Ovary (tissue), 9 donors: ENCODE data around the gene TMPRSS3. TPM values are rescaled to one million over a fixed set of nuclear protein-coding genes. Genes with fewer than 3 reads are reported as not detected.

Experiments
- DNase-seq, 5 donors: peaks; one replicate each; pipeline ENCODE4 v3.0.0-alpha.2; 2019 to 2020
- H3K27ac ChIP-seq, 2 donors: fragments of 200-600 bp; one replicate each; pipeline versions ENCODE4 v1.5.1 to v1.8.0; 2019 to 2022
- H3K27me3 ChIP-seq: fragments of 200-600 bp; one replicate; pipeline ENCODE4 v1.8.0; 2022
- H3K36me3 ChIP-seq: fragments of 200-600 bp; sonication (generic); one replicate; pipeline ENCODE4 v1.5.1; 2019
- H3K4me1 ChIP-seq: one replicate; pipeline ENCODE4 v1.8.1; 2013; ENCODE audit warnings: mild to moderate bottlenecking, moderate library complexity; ENCODE audit not compliant: insufficient read depth
- H3K4me3 ChIP-seq: fragments of 200-600 bp; sonication (generic); one replicate; pipeline ENCODE4 v1.5.1; 2017
- H3K9me3 ChIP-seq, 2 donors: fragments of 200-600 bp in 1 of 2; sonication (generic) in 1 of 2; one replicate each; pipeline versions ENCODE4 v1.5.1 to v1.8.1; 2013 to 2019; ENCODE audit warnings: mild to moderate bottlenecking in 1 of 2, moderate library complexity in 1 of 2
- EP300 ChIP-seq: sonication (generic); formaldehyde crosslinking; IDR thresholded peaks from one replicate; pipeline ENCODE4 v1.6.1; 2017; ENCODE audit warnings: antibody characterized with exemption
- POLR2A ChIP-seq: fragments of 450-650 bp; IDR thresholded peaks from one replicate; pipeline ENCODE4 v1.6.1; 2017; ENCODE audit warnings: antibody characterized with exemption, mild to moderate bottlenecking, moderate library complexity
- WGBS, 3 donors: extraction: QIAGEN DNeasy Blood & Tissue Kit in 1 of 3; methylation state at CpG; one replicate each; pipeline versions ENCODE4 v1.1.5 to v1.1.7; 2013 to 2017; 5-methylcytosine and 5-hydroxymethylcytosine counted together
- intact Hi-C, 4 donors: fragments of 100-400 bp; cut with DNase I; formaldehyde crosslinking; loops; one replicate each; pipeline versions ENCODE4 v1.11.0 to v1.15.1; 2022 to 2023
- polyA plus RNA-seq, 2 donors: library from polyadenylated mRNA; stranded (reverse); fragments of 200-250 nt in 1 of 2; fragments of 350-450 nt in 1 of 2; fragmentation: Illumina TruSeq in 1 of 2; extraction: RNeasy Lipid Tissue Mini Kit (QIAGEN cat#74804) in 1 of 2; gene quantifications; one replicate each; pipeline ENCODE4 v1.2.3, GENCODE V29; 2013 to 2014
- total RNA-seq, 7 donors: library from RNA; depleted of rRNA in 2 of 7; stranded (reverse); fragments of >200 nt in 2 of 7; fragmentation: NEBNext Ultra II Directional in 3 of 7; extraction: Animal tissue kit (Norgen Biotek cat#: 25700) in 3 of 7; gene quantifications; one replicate each; pipeline versions ENCODE4 v1.1.0 to v1.2.4, GENCODE V29; 2016 to 2023
- TF ChIP-seq, protein P1 (sequence below), 3 donors: fragments of 450-650 bp in 2 of 3; fragments of 200-600 bp in 1 of 3; IDR thresholded peaks; one replicate each; pipeline versions ENCODE4 v1.5.1 to v1.8.0; 2016 to 2022; ENCODE audit warnings: antibody characterized with exemption in 3 of 3, mild to moderate bottlenecking in 1 of 3
- donor health status: DM: no; HTN: no; CAD: no; lungs with moderate emphysema.
- donor health status: DM: no; HTN: no; CAD: no.
- donor health status: Bipolar disorder and iron deficiency.
- donor health status: DM: yes; HTN: yes; CAD: no.
- donor health status: DM: no; HTN: no; CAD: no.
- donor health status: DM: yes; HTN: yes; CAD: no.

The TMPRSS3 gene
- total and polyA plus RNA-seq, 9 donors, result 0.07 to 28.6 (median 1.4) TPM; not detected in 2

DNA sequence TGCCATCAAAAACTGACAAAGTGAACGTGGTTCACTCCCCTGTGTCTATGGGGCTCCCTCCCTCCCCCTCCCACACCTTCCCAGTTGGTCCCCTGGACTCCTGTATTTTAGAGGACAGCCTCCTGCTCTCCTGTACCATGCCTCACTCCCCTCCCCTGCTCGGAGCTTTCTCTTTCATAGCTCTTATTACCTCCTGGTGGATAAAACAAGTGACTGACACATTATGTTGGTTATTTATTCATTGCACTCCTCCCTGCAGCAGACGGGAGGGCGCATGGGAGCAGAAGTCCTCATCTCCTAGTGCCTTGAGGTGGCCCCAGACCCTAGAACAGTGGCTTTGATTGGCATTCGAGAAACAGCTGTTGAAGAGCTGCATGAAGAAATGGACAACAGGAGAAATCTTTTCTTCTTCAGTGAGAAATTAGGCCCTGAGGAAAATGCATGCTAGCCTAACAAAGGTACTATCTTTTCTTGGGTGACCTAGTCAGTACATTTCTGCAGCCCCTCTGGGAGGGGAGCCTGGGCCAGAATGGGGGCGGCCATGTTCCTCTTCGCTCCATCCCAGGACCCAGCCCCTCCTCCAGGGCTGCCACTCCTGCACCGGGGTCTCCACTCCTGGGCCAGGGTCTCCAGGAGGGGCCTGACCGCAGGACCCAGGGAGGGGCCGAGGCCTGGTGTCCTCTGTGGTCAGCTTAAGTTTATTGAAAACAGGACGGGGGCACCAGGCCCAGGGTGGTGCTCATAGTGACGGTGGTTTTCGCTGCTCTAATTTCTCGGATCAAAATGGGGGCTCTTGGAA is 28.3 kb downstream of the TMPRSS3 start:
- Histone ChIP-seq H3K4me3 (no peak overlapping the region), H3K27me3 (no peaks in the 10 kb centered on the region), H3K36me3 (no peaks in the 10 kb centered on the region), H3K27ac (no peak overlapping the region), H3K4me1 (no peaks in the 10 kb centered on the region), H3K9me3 (no peaks in the 10 kb centered on the region)
- TF ChIP-seq POLR2A (no peak), EP300 (no peak)
- TF ChIP-seq, protein P1, sequence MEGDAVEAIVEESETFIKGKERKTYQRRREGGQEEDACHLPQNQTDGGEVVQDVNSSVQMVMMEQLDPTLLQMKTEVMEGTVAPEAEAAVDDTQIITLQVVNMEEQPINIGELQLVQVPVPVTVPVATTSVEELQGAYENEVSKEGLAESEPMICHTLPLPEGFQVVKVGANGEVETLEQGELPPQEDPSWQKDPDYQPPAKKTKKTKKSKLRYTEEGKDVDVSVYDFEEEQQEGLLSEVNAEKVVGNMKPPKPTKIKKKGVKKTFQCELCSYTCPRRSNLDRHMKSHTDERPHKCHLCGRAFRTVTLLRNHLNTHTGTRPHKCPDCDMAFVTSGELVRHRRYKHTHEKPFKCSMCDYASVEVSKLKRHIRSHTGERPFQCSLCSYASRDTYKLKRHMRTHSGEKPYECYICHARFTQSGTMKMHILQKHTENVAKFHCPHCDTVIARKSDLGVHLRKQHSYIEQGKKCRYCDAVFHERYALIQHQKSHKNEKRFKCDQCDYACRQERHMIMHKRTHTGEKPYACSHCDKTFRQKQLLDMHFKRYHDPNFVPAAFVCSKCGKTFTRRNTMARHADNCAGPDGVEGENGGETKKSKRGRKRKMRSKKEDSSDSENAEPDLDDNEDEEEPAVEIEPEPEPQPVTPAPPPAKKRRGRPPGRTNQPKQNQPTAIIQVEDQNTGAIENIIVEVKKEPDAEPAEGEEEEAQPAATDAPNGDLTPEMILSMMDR (IDR thresholded peaks at IDR 0.05), result no peak
- intact Hi-C loops, result no loop called here
- 87 to 88% (median 87%) methylated on average over 14 of the region's 14 CpGs for whole genome bisulfite sequencing, 3 donors
- no peak for DNase-seq

DNA sequence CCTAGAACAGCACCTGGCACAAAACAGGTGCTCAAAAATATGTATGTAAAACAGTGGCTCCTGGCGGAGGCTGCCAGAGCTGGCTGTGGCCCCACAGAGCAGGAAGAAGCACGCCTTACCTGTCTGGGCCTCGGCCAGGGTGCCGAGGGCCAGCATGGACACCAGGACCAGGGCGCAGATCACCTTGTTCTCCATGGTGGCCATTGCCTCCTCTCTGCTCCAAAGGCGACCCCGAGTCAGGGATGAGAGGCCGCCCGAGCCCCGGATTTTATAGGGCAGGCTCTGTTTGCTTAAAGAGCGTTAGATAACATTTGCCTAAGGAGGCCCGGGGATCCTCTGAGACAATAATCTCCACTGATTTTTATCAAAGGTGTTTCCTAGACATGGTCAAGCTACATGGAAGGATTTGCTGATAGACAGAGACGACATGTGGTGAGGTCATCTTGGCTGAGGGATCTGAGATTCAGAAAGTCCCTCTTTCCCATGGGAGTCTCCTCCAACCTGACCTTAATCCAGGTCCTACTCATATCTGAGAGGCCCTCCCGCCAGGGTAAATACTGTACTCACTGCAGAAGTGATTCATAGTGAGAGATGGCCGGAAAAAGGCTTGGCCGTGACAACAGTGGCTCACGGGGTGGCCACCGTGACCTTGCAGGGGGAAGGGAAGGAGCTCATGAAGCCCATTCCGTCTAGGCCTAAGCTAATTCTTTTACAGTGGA is 29.4 kb downstream of the TMPRSS3 start, which contains the start of gene TFF1:
TFF1 (minus strand) TSS at position 244 of the 719 bp plus-strand sequence; CDS start at position 204, 40 bp downstream.
- H3K27ac ChIP-seq, result no peak within 1 kb of the TSS
- intact Hi-C loops, result no loop called here
- TF ChIP-seq, protein P1 (IDR thresholded peaks at IDR 0.05), result no peak
- no peak for TF ChIP-seq EP300
- TF ChIP-seq POLR2A, result no peak
- H3K36me3 ChIP-seq, result no peaks in the 10 kb centered on the region
- DNase-seq, result no peak
- H3K4me1 ChIP-seq, result no peaks in the 10 kb centered on the region
- H3K9me3 ChIP-seq, result no peaks in the 10 kb centered on the region
- H3K4me3 ChIP-seq, result no peak within 1 kb of the TSS
- WGBS, 3 donors, result 84 to 90% (median 85%) methylated on average over 19 of the region's 19 CpGs
- no peaks in the 10 kb centered on the region for H3K27me3 ChIP-seq

DNA sequence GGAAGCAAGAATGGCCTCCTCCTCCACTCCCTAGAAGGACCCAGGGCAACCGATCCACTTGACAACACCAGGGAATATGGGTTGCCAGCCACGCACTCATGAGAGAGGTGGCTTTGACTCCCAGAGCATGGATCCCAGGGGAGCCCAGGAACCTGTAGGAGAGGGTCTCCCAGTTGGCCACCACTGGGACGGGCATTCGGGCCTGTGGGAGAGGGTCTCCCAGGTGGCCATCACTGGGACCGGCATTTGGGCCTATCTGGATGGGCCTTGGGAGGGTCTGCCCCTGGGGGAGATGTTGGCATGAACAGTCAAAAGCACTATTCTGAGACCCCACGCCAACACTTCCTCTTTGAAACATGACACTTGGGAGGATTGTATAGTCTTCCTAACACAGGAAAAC is 30.1 kb downstream of the TMPRSS3 start:
- intact Hi-C loops, result no loop called here
- Histone ChIP-seq H3K9me3 (no peaks in the 10 kb centered on the region), H3K4me3 (no peak overlapping the region), H3K27me3 (no peaks in the 10 kb centered on the region), H3K27ac (no peak overlapping the region), H3K36me3 (no peaks in the 10 kb centered on the region), H3K4me1 (no peaks in the 10 kb centered on the region)
- no peak for DNase-seq
- TF ChIP-seq, protein P1 (IDR thresholded peaks at IDR 0.05), result no peak
- TF ChIP-seq POLR2A (no peak), EP300 (no peak)
- 60 to 84% (median 63%) methylated on average over 5 to 6 of the region's 6 CpGs for WGBS, 3 donors

DNA sequence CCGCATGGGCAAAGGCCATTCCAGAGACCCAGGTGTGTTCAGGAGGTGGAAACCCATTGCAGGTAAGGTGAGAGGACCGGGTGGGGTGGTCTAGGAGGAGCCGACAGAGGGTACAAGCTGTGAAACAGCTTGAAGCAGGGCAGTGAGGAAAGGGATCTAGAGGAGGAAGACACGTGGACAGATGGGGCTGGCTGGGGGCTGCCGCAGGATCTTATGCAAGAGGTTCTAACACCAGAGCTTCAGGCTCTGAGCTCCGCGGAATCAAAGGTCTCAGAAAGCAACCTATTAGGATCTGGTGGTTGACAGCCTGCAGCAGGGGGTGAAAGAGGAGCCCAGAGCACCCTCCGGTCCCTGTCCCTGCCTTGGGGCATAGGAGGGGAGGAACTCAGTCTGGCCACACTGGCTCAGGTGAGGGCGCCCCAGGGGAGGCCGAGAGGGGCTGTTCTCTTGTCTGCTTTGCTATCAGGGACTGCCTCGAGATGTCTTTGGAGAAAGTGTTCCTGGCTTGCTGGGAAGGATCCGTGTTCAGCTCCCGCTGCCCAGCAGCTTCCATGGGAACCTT is 31.5 kb downstream of the TMPRSS3 start:
- WGBS, 3 donors, result 73 to 76% (median 75%) methylated on average over 13 of the region's 13 CpGs

More for the DNA sequence above, 31.5 kb downstream of the TMPRSS3 start:
- no peak for DNase-seq
- no peaks in the 10 kb centered on the region for H3K36me3 ChIP-seq
- H3K27ac ChIP-seq, result no peak overlapping the region
- intact Hi-C loops, result no loop called here
- no peaks in the 10 kb centered on the region for H3K27me3 ChIP-seq
- no peaks in the 10 kb centered on the region for H3K4me1 ChIP-seq
- H3K9me3 ChIP-seq, result no peaks in the 10 kb centered on the region
- H3K4me3 ChIP-seq, result no peak overlapping the region
- TF ChIP-seq EP300, result no peak
